Caco-2 (cell line): ENCODE measurements around the gene NRP2. TPM values are rescaled to one million over a fixed set of nuclear protein-coding genes. Genes with fewer than 3 reads are reported as not detected.

Experiments used
- BruUV-seq: library from RNA; stranded (reverse); fragments of 400-500 nt; replicated peaks from 2 replicates; lab custom pipeline; 2021; lab: Mats Ljungman, UMichigan
- CTCF ChIA-PET: fragments of 300-600 bp; sonication (Branson Sonifier 250); formaldehyde crosslinking; loops from one replicate; lab custom pipeline; 2022; ENCODE audit warnings: antibody characterized with exemption; lab: Charles Lee
- POLR2A ChIA-PET: fragments of 300-600 bp; sonication (Branson Sonifier 250); formaldehyde crosslinking; loops from one replicate; lab custom pipeline; 2022; ENCODE audit warnings: antibody characterized with exemption; lab: Charles Lee
- DNase-seq, 2 experiments: peaks; one replicate each; pipeline versions ENCODE4 v3.0.0 to v3.0.0-alpha.2; 2020 to 2022
- H3K27me3 ChIP-seq: replicated peaks from 2 replicates; pipeline ENCODE4 v1.6.0; 2011; ENCODE audit warnings: low read length; ENCODE audit not compliant: control insufficient read depth, insufficient read depth
- H3K36me3 ChIP-seq: 2 replicates; pipeline ENCODE4 v1.5.1; 2011; ENCODE audit warnings: low read length; ENCODE audit not compliant: control insufficient read depth, insufficient read depth
- H3K4me1 ChIP-seq: fragments of 250-450 bp; sonication (Bioruptor Pico); 2 replicates; pipeline ENCODE4 v1.5.1; 2020; ENCODE audit warnings: mild to moderate bottlenecking
- H3K4me3 ChIP-seq: 2 replicates; pipeline ENCODE4 v1.5.1; 2011; ENCODE audit warnings: low read depth, mild to moderate bottlenecking, control low read depth, low read length
- H3K9me3 ChIP-seq: fragments of 250-450 bp; sonication (Bioruptor Pico); 2 replicates; pipeline ENCODE4 v1.5.1; 2020; ENCODE audit warnings: mild to moderate bottlenecking, moderate library complexity
- H3K27ac Mint-ChIP-seq: one replicate; pipeline ENCODE4 v1.8.0; 2022; ENCODE audit warnings: mixed read lengths; ENCODE audit not compliant: unreplicated experiment
- H3K27me3 Mint-ChIP-seq: one replicate; pipeline ENCODE4 v1.8.0; 2022; ENCODE audit warnings: mixed read lengths; ENCODE audit not compliant: insufficient read depth, unreplicated experiment
- H3K36me3 Mint-ChIP-seq: one replicate; pipeline ENCODE4 v1.8.0; 2022; ENCODE audit warnings: mild to moderate bottlenecking, mixed read lengths; ENCODE audit not compliant: insufficient read depth, unreplicated experiment
- H3K4me1 Mint-ChIP-seq: one replicate; pipeline ENCODE4 v1.8.0; 2022; ENCODE audit warnings: low read depth, mixed read lengths; ENCODE audit not compliant: unreplicated experiment
- H3K4me3 Mint-ChIP-seq: one replicate; pipeline ENCODE4 v1.8.0; 2022; ENCODE audit warnings: mild to moderate bottlenecking, moderate library complexity, mixed read lengths; ENCODE audit not compliant: unreplicated experiment
- H3K9me3 Mint-ChIP-seq: one replicate; pipeline ENCODE4 v1.8.0; 2022; ENCODE audit warnings: mixed read lengths; ENCODE audit not compliant: unreplicated experiment
- intact Hi-C: fragments of 100-400 bp; cut with micrococcal nuclease; formaldehyde crosslinking; loops from one replicate; pipeline ENCODE4 v1.10.0; 2022; ENCODE audit not compliant: unreplicated experiment
- total RNA-seq: library from RNA; stranded (reverse); gene quantifications from 2 replicates; pipeline ENCODE4 v1.2.3, GENCODE V29; 2022
- TF ChIP-seq, protein P1 (sequence below), 2 experiments: fragments of 200-600 bp in 1 of 2; IDR thresholded peaks; 1 replicate in 1 of 2; 2 replicates in 1 of 2; pipeline versions ENCODE4 v1.5.1 to v1.8.0; 2011 to 2022; ENCODE audit warnings: antibody characterized with exemption in 1 of 2, control low read depth in 1 of 2, inconsistent platforms in 1 of 2, low read depth in 1 of 2, low read length in 1 of 2, mild to moderate bottlenecking in 1 of 2, moderate library complexity in 1 of 2; ENCODE audit not compliant: insufficient read depth in 1 of 2, severe bottlenecking in 1 of 2, unreplicated experiment in 1 of 2

The NRP2 gene
- total RNA-seq, 1 experiment from 2014 or later = 96.9 TPM

DNA sequence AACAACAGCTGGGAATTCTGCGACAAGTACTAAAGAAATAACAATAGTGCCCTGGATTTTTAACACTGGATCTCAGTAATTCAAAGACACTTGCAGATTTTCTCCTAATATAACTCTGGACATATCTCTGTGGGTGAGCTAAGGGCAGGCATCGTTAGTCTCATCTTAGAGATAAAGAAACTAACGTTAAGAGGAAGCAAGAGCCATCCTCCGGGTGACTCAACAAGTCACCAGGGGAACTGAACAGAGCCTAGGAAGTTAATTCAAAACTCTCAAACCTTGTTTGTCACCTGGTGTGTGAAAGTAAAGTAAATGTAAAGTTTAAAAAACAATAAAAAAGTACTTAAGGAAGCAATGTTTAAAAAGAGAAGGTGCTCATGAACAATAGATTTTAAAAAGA is 41.6 kb upstream of the NRP2 start:
- Mint-ChIP-seq H3K36me3 (no peaks in the 10 kb centered on the region), H3K27me3 (no peaks in the 10 kb centered on the region), H3K27ac (no peak overlapping the region), H3K9me3 (no peaks in the 10 kb centered on the region), H3K4me3 (no peak overlapping the region), H3K4me1 (peaks cover 14% of the 10 kb centered on the region)
- intact Hi-C loops = no loop called here
- H3K27me3 ChIP-seq = no peaks in the 10 kb centered on the region
- no TSS peak for BruUV-seq
- DNase-seq = no peak
- H3K36me3 ChIP-seq = no peaks in the 10 kb centered on the region
- H3K4me3 ChIP-seq = no peak overlapping the region
- H3K4me1 ChIP-seq = no peaks in the 10 kb centered on the region
- ChIA-PET CTCF (no interaction called here), POLR2A (no interaction called here)
- TF ChIP-seq, protein P1, sequence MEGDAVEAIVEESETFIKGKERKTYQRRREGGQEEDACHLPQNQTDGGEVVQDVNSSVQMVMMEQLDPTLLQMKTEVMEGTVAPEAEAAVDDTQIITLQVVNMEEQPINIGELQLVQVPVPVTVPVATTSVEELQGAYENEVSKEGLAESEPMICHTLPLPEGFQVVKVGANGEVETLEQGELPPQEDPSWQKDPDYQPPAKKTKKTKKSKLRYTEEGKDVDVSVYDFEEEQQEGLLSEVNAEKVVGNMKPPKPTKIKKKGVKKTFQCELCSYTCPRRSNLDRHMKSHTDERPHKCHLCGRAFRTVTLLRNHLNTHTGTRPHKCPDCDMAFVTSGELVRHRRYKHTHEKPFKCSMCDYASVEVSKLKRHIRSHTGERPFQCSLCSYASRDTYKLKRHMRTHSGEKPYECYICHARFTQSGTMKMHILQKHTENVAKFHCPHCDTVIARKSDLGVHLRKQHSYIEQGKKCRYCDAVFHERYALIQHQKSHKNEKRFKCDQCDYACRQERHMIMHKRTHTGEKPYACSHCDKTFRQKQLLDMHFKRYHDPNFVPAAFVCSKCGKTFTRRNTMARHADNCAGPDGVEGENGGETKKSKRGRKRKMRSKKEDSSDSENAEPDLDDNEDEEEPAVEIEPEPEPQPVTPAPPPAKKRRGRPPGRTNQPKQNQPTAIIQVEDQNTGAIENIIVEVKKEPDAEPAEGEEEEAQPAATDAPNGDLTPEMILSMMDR (IDR thresholded peaks at IDR 0.05; ENCODE audit: insufficient read depth in 1 of 2, low read depth in 1 of 2, low read length in 1 of 2, severe bottlenecking in 1 of 2, unreplicated experiment in 1 of 2) = no peak
- no peaks in the 10 kb centered on the region for H3K9me3 ChIP-seq

DNA sequence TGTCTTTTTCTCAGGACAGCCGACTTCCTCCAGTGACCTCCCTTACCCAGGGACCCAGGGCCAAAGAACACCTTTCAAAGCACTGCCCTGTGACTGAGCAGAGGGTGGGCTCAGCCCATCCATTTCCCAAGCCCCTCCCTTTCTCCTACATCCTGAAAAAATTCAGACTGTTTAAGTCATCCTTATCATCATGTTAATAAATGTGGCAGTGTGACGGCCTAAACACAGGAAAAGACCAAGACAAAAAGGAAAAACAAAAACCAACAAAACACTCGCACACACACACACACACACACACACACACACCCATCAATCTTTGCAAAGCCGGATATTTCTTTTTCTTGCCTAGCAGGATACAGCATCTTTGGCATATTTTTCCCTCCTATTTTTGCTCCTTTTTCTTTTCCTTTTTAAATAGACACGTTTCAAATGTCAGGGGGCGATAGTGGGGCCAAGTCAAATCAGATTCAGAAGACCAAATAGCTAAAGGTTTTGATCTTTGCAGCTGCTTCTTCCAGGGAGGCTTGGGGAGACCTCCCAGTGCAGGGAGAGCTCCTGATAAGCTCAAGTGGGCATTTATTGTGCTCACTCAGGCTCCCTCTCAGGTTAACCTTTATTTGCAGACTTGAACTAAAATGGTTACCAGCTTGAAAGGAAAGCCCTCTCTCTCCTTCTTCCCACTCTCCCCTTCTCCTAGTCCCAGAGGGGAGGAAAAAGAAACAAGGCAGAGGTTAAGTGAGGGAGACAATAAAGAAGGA is 39.5 kb upstream of the NRP2 start:
- DNase-seq = no peak
- Mint-ChIP-seq H3K4me1 (peaks cover 11% of the 10 kb centered on the region), H3K27me3 (no peaks in the 10 kb centered on the region), H3K36me3 (no peaks in the 10 kb centered on the region), H3K4me3 (no peak overlapping the region), H3K27ac (no peak overlapping the region), H3K9me3 (no peaks in the 10 kb centered on the region)
- TF ChIP-seq, protein P1 (IDR thresholded peaks at IDR 0.05; ENCODE audit: insufficient read depth in 1 of 2, low read depth in 1 of 2, low read length in 1 of 2, severe bottlenecking in 1 of 2, unreplicated experiment in 1 of 2) = no peak
- ChIA-PET POLR2A (no interaction called here), CTCF (interaction anchor here (0.7 to 0.8 kb wide), 2 partner anchors 36 to 142 kb away, joined by 3 read pairs; no protein-coding TSS in a partner anchor)
- Histone ChIP-seq H3K4me1 (no peaks in the 10 kb centered on the region), H3K4me3 (no peak overlapping the region), H3K27me3 (no peaks in the 10 kb centered on the region), H3K36me3 (no peaks in the 10 kb centered on the region), H3K9me3 (no peaks in the 10 kb centered on the region)
- intact Hi-C loops = no loop called here
- BruUV-seq = no TSS peak

DNA sequence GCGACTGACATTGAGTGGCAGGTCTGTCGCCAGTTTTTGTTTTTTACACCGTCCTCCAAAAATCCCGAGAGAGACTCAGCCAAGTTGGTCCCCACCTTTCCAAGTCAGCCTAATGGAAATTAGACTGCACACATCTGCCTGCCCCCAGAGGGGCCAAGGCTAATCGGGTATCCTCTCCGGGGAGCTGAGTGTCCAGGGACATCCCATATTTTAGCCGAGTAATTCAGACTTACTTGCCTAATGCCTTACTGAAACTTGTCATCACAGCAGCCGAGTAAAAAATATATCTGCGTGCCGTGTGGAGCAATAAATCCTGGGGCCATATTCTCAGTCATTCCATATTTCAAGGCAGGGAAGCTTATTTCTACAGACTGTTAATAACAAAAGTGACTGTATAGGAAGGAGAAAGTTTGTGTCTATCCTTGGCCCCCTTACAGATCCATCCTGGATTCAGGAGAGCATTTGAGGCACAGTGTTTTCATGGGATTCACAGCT is 38.9 kb upstream of the NRP2 start:
- CTCF ChIA-PET = interaction anchor here (0.7 to 0.8 kb wide), 2 partner anchors 36 to 142 kb away, joined by 3 read pairs; no protein-coding TSS in a partner anchor
- POLR2A ChIA-PET = no interaction called here

More for the DNA sequence above, 38.9 kb upstream of the NRP2 start:
- Histone ChIP-seq H3K36me3 (no peaks in the 10 kb centered on the region), H3K4me1 (no peaks in the 10 kb centered on the region), H3K27me3 (no peaks in the 10 kb centered on the region), H3K9me3 (no peaks in the 10 kb centered on the region), H3K4me3 (no peak overlapping the region)
- Mint-ChIP-seq H3K4me1 (peaks cover 10% of the 10 kb centered on the region), H3K9me3 (no peaks in the 10 kb centered on the region), H3K27ac (no peak overlapping the region), H3K36me3 (no peaks in the 10 kb centered on the region), H3K27me3 (no peaks in the 10 kb centered on the region), H3K4me3 (no peak overlapping the region)
- DNase-seq = no peak
- TF ChIP-seq, protein P1 (IDR thresholded peaks at IDR 0.05; ENCODE audit: insufficient read depth in 1 of 2, low read depth in 1 of 2, low read length in 1 of 2, severe bottlenecking in 1 of 2, unreplicated experiment in 1 of 2) = no peak
- no TSS peak for BruUV-seq
- intact Hi-C loops = no loop called here
